GM12878 (cell line): ENCODE data around the gene PRR29. TPM values are rescaled to one million over a fixed set of nuclear protein-coding genes. Genes with fewer than 3 reads are reported as not detected.

Source experiments
- BCL11A ChIP-seq: IDR thresholded peaks from 2 replicates; pipeline ENCODE4 v1.6.1; 2011; ENCODE audit warnings: low read depth, low read length
- BMI1 ChIP-seq: fragments of 450-650 bp; IDR thresholded peaks from 2 replicates; pipeline ENCODE4 v1.6.1; 2016; ENCODE audit warnings: mild to moderate bottlenecking, moderate library complexity, borderline replicate concordance
- CBX3 ChIP-seq: fragments of 200-600 bp; sonication (generic); IDR thresholded peaks from 2 replicates; pipeline ENCODE4 v1.6.1; 2016; ENCODE audit warnings: low read depth, borderline replicate concordance
- CBX5 ChIP-seq: sonication (generic); IDR thresholded peaks from 2 replicates; pipeline ENCODE4 v1.6.1; 2016; ENCODE audit warnings: low read depth, moderate library complexity, mild to moderate bottlenecking, inconsistent platforms
- DPF2 ChIP-seq: fragments of 450-650 bp; IDR thresholded peaks from 2 replicates; pipeline ENCODE4 v1.6.1; 2017; ENCODE audit warnings: mild to moderate bottlenecking
- EGR1 ChIP-seq, 2 experiments: IDR thresholded peaks; 1 replicate in 1 of 2; 2 replicates in 1 of 2; pipeline ENCODE4 v1.6.1; 2011 to 2012; ENCODE audit warnings: low read depth in 2 of 2, low read length in 2 of 2, borderline replicate concordance in 1 of 2, mild to moderate bottlenecking in 1 of 2, moderate library complexity in 1 of 2
- EP300 ChIP-seq, 2 experiments: fragments of 150-350 bp in 1 of 2; IDR thresholded peaks; 2 replicates each; pipeline ENCODE4 v1.6.1; 2011 to 2012; ENCODE audit warnings: low read depth in 2 of 2, low read length in 2 of 2, borderline replicate concordance in 1 of 2, improper control_type of control experiment in 1 of 2, inconsistent platforms in 1 of 2; ENCODE audit not compliant: control insufficient read depth in 1 of 2
- EZH2 ChIP-seq: IDR thresholded peaks from 2 replicates; pipeline ENCODE4 v1.6.1; 2012; ENCODE audit warnings: low read depth, mild to moderate bottlenecking, control low read depth, inconsistent platforms, low read length, borderline replicate concordance; ENCODE audit not compliant: control insufficient read depth
- HDAC2 ChIP-seq: fragments of 200-600 bp; sonication (generic); IDR thresholded peaks from 2 replicates; pipeline ENCODE4 v1.6.1; 2017
- JUNB ChIP-seq: IDR thresholded peaks from 2 replicates; pipeline ENCODE4 v1.6.1; 2016; ENCODE audit warnings: antibody characterized with exemption, mild to moderate bottlenecking
- MTA3 ChIP-seq: IDR thresholded peaks from 2 replicates; pipeline ENCODE4 v1.6.1; 2012; ENCODE audit warnings: low read length, inconsistent platforms, borderline replicate concordance
- NFIC ChIP-seq: IDR thresholded peaks from 2 replicates; pipeline ENCODE4 v1.6.1; 2012; ENCODE audit warnings: low read depth, mild to moderate bottlenecking, inconsistent platforms, low read length, moderate library complexity
- NRF1 ChIP-seq: conservative IDR thresholded peaks from 2 replicates; pipeline ENCODE4 v1.6.1; 2011; ENCODE audit warnings: mild to moderate bottlenecking, low read depth, low read length, improper control_type of control experiment
- SMAD1 ChIP-seq: fragments of 450-650 bp; IDR thresholded peaks from 2 replicates; pipeline ENCODE4 v1.6.1; 2018; ENCODE audit warnings: mild to moderate bottlenecking, low read depth; ENCODE audit not compliant: partially characterized antibody
- TCF3 ChIP-seq: IDR thresholded peaks from 2 replicates; pipeline ENCODE4 v1.6.1; 2012; ENCODE audit warnings: low read depth, mild to moderate bottlenecking, low read length, borderline replicate concordance; ENCODE audit not compliant: insufficient read depth
- polyA plus RNA-seq, 11 experiments: library from polyadenylated mRNA; depleted of rRNA in 4 of 11; unstranded in 6 of 11; stranded (reverse) in 5 of 11; fragments of >200 nt; fragmentation: Nextera tagmentation in 4 of 11; fragmentation: Illumina TruSeq in 1 of 11; extraction: Ambion mirVana in 4 of 11; extraction: Trizol in 1 of 11; gene quantifications; 1 replicate in 1 of 11; 2 replicates in 10 of 11; pipeline versions ENCODE4 v1.2.1 to v1.2.3, GENCODE V29; 2011 to 2016; ENCODE audit warnings: inconsistent platforms in 2 of 11, missing spikeins in 2 of 11, low read depth in 1 of 11
- total RNA-seq, 4 experiments: library from RNA; depleted of rRNA in 3 of 4; stranded (reverse); fragments of >200 nt in 3 of 4; fragmentation: Illumina TruSeq in 1 of 4; extraction: Trizol in 1 of 4; gene quantifications; 2 replicates each; pipeline versions ENCODE4 v1.2.1 to v1.2.3, GENCODE V29; 2013 to 2021
- TF ChIP-seq, protein P1 (sequence below): fragments of 450-650 bp; IDR thresholded peaks from 2 replicates; pipeline ENCODE4 v1.6.1; 2017; ENCODE audit warnings: mild to moderate bottlenecking, moderate library complexity
- TF ChIP-seq, protein P2 (sequence below): IDR thresholded peaks from 2 replicates; pipeline ENCODE4 v1.6.1; 2011; ENCODE audit warnings: low read depth, mild to moderate bottlenecking, low read length, moderate library complexity, borderline replicate concordance; ENCODE audit errors: extremely low read depth
- TF ChIP-seq, protein P3 (sequence below): IDR thresholded peaks from 2 replicates; pipeline ENCODE4 v1.6.1; 2012; ENCODE audit warnings: low read depth, low read length, improper control_type of control experiment
- TF ChIP-seq, protein P4 (sequence below): fragments of 450-650 bp; formaldehyde crosslinking; IDR thresholded peaks from 2 replicates; pipeline ENCODE4 v1.5.0; 2022; ENCODE audit warnings: mild to moderate bottlenecking, missing genetic modification characterization
- TF ChIP-seq, protein P5 (sequence below): IDR thresholded peaks from 2 replicates; pipeline ENCODE4 v1.6.1; 2011; ENCODE audit warnings: mild to moderate bottlenecking, low read depth, low read length, moderate library complexity; ENCODE audit not compliant: insufficient replicate concordance

The PRR29 gene
- total and polyA plus RNA-seq, 10 of the 15 experiments (the other 5 are each of a cell fraction or from before 2014, with no cell fraction given): 0.01 to 2.4 (median 0.18) TPM; not detected in 3

DNA sequence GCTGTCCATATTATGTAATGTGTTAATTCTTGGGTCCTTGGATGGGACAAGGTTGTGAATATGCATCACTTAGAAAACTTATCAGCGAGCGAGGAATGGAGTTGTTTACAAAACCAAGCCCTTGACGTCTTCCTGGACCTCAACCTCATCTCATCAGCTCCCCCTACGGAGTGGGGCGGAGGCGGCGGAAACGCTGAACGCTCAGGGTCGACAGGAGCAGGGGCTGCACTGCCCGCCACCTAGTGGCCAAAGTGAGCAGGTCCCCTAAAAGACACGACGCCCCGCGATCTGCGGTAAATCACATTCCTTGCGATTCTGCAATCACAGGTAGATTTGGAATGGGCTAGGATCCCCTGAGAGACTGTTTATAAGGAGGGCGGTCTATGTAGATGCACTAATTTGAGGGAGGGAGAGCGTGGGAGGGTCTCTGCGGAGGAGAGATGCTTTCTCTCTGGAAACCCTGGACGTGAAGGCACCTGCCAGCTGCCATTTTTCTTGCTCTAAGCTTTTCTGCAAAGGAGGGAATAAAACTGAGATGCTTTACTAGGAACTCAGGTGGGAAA is 27.7 kb downstream of the PRR29 start (continued):
- TF ChIP-seq, protein P1, sequence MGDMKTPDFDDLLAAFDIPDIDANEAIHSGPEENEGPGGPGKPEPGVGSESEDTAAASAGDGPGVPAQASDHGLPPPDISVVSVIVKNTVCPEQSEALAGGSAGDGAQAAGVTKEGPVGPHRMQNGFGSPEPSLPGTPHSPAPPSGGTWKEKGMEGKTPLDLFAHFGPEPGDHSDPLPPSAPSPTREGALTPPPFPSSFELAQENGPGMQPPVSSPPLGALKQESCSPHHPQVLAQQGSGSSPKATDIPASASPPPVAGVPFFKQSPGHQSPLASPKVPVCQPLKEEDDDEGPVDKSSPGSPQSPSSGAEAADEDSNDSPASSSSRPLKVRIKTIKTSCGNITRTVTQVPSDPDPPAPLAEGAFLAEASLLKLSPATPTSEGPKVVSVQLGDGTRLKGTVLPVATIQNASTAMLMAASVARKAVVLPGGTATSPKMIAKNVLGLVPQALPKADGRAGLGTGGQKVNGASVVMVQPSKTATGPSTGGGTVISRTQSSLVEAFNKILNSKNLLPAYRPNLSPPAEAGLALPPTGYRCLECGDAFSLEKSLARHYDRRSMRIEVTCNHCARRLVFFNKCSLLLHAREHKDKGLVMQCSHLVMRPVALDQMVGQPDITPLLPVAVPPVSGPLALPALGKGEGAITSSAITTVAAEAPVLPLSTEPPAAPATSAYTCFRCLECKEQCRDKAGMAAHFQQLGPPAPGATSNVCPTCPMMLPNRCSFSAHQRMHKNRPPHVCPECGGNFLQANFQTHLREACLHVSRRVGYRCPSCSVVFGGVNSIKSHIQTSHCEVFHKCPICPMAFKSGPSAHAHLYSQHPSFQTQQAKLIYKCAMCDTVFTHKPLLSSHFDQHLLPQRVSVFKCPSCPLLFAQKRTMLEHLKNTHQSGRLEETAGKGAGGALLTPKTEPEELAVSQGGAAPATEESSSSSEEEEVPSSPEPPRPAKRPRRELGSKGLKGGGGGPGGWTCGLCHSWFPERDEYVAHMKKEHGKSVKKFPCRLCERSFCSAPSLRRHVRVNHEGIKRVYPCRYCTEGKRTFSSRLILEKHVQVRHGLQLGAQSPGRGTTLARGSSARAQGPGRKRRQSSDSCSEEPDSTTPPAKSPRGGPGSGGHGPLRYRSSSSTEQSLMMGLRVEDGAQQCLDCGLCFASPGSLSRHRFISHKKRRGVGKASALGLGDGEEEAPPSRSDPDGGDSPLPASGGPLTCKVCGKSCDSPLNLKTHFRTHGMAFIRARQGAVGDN: 0 out of 2 replicates have a peak, but pooled peaks have one; percentile 18
- TF ChIP-seq CBX5 (no peak; the same call in 1 of the 2 replicates), EGR1 (IDR thresholded peaks at IDR 0.05; ENCODE audit: borderline replicate concordance in 1 of 2, low read depth in 2 of 2, low read length in 2 of 2) (no peak), DPF2 (0 out of 2 replicates have a peak, but pooled peaks have one; percentile 33), NFIC (no peak), CBX3 (no peak), BMI1 (no peak), EZH2 (no peak), MTA3 (no peak), EP300 (IDR thresholded peaks at IDR 0.05; ENCODE audit: borderline replicate concordance in 1 of 2, control insufficient read depth in 1 of 2, low read depth in 2 of 2, low read length in 2 of 2) (no peak), TCF3 (no peak), BCL11A (no peak), SMAD1 (no peak), NRF1 (no peak), JUNB (no peak), HDAC2 (no peak)
- TF ChIP-seq, protein P2, sequence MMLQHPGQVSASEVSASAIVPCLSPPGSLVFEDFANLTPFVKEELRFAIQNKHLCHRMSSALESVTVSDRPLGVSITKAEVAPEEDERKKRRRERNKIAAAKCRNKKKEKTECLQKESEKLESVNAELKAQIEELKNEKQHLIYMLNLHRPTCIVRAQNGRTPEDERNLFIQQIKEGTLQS: 0 out of 2 replicates have a peak, but pooled peaks have one; percentile 31
- TF ChIP-seq, protein P3, sequence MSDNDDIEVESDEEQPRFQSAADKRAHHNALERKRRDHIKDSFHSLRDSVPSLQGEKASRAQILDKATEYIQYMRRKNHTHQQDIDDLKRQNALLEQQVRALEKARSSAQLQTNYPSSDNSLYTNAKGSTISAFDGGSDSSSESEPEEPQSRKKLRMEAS: no peak
- TF ChIP-seq, protein P4, sequence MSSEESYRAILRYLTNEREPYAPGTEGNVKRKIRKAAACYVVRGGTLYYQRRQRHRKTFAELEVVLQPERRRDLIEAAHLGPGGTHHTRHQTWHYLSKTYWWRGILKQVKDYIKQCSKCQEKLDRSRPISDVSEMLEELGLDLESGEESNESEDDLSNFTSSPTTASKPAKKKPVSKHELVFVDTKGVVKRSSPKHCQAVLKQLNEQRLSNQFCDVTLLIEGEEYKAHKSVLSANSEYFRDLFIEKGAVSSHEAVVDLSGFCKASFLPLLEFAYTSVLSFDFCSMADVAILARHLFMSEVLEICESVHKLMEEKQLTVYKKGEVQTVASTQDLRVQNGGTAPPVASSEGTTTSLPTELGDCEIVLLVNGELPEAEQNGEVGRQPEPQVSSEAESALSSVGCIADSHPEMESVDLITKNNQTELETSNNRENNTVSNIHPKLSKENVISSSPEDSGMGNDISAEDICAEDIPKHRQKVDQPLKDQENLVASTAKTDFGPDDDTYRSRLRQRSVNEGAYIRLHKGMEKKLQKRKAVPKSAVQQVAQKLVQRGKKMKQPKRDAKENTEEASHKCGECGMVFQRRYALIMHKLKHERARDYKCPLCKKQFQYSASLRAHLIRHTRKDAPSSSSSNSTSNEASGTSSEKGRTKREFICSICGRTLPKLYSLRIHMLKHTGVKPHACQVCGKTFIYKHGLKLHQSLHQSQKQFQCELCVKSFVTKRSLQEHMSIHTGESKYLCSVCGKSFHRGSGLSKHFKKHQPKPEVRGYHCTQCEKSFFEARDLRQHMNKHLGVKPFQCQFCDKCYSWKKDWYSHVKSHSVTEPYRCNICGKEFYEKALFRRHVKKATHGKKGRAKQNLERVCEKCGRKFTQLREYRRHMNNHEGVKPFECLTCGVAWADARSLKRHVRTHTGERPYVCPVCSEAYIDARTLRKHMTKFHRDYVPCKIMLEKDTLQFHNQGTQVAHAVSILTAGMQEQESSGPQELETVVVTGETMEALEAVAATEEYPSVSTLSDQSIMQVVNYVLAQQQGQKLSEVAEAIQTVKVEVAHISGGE (CRISPR knock-in tag): no peak
- TF ChIP-seq, protein P5, sequence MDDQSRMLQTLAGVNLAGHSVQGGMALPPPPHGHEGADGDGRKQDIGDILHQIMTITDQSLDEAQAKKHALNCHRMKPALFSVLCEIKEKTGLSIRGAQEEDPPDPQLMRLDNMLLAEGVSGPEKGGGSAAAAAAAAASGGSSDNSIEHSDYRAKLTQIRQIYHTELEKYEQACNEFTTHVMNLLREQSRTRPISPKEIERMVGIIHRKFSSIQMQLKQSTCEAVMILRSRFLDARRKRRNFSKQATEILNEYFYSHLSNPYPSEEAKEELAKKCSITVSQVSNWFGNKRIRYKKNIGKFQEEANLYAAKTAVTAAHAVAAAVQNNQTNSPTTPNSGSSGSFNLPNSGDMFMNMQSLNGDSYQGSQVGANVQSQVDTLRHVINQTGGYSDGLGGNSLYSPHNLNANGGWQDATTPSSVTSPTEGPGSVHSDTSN: no peak
